Upper lobe of left lung (tissue), 4 donors: Measurements from ENCODE around the gene BCAS1.

Experiments
- EP300 ChIP-seq, 4 donors: sonication (generic); formaldehyde crosslinking; IDR thresholded peaks; one replicate each; pipeline ENCODE4 v1.5.1; 2017; ENCODE audit warnings: antibody characterized with exemption in 4 of 4, control low read depth in 2 of 4
- POLR2A ChIP-seq, 4 donors: fragments of 450-650 bp; IDR thresholded peaks; one replicate each; pipeline ENCODE4 v1.5.1; 2016 to 2017; ENCODE audit warnings: antibody characterized with exemption in 4 of 4, mild to moderate bottlenecking in 2 of 4
- POLR2AphosphoS5 ChIP-seq, 2 donors: sonication (generic); formaldehyde crosslinking; IDR thresholded peaks; one replicate each; pipeline ENCODE4 v1.5.1; 2017; ENCODE audit warnings: antibody characterized with exemption in 2 of 2
- TF ChIP-seq, protein P1 (sequence below), 6 experiments: fragments of 450-650 bp in 4 of 6; fragments of 200-600 bp in 2 of 6; sonication (generic) in 2 of 6; IDR thresholded peaks; one replicate each; pipeline ENCODE4 v1.5.1; 2016 to 2019; ENCODE audit warnings: antibody characterized with exemption in 6 of 6

- TF ChIP-seq POLR2A (IDR thresholded peaks at IDR 0.05) (no peak), POLR2AphosphoS5 (IDR thresholded peaks at IDR 0.05) (no peak), EP300 (IDR thresholded peaks at IDR 0.05) (no peak)
- TF ChIP-seq, protein P1, sequence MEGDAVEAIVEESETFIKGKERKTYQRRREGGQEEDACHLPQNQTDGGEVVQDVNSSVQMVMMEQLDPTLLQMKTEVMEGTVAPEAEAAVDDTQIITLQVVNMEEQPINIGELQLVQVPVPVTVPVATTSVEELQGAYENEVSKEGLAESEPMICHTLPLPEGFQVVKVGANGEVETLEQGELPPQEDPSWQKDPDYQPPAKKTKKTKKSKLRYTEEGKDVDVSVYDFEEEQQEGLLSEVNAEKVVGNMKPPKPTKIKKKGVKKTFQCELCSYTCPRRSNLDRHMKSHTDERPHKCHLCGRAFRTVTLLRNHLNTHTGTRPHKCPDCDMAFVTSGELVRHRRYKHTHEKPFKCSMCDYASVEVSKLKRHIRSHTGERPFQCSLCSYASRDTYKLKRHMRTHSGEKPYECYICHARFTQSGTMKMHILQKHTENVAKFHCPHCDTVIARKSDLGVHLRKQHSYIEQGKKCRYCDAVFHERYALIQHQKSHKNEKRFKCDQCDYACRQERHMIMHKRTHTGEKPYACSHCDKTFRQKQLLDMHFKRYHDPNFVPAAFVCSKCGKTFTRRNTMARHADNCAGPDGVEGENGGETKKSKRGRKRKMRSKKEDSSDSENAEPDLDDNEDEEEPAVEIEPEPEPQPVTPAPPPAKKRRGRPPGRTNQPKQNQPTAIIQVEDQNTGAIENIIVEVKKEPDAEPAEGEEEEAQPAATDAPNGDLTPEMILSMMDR (IDR thresholded peaks at IDR 0.05): no peak
Measured at GRCh38 chr20:54075322-54075721, 4.9 kb upstream of the BCAS1 start.
